DMS114 treated with DMSO at 0.1 percent for 48 hours (cell line): Measurements from ENCODE around the gene UNC45A.
"Not testable (repeated sequence)": the region's sequence is repeated elsewhere in the genome, so short reads cannot be mapped to it uniquely, and the experiment has no call there.

Experiments
- DNase-seq: peaks from one replicate; lab custom pipeline; 2025; ENCODE audit not compliant: unreplicated experiment; lab: John Stamatoyannopoulos, UW

Gene UNC45A

DNA sequence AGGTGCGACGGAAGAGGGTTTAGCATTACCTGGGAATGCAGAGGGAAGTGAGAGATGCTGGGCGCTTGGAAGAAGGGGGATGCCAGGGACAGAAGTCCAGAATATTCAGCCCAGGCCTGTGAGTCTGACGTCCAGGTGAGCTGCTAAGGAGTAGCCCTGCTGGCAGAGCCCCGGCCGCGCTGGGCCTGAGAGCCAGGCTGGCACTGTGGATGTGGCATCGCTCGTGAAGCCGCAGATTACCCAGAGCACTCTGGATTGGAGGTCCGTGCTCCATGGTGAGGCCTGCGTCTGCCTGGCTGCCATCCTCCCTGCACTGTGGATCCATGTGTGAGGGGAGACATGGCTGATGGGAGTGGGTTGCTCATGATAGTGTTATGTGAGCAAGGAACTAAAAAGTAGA lies 17.5 kb upstream of the UNC45A start:
- DNase-seq: no peak

DNA sequence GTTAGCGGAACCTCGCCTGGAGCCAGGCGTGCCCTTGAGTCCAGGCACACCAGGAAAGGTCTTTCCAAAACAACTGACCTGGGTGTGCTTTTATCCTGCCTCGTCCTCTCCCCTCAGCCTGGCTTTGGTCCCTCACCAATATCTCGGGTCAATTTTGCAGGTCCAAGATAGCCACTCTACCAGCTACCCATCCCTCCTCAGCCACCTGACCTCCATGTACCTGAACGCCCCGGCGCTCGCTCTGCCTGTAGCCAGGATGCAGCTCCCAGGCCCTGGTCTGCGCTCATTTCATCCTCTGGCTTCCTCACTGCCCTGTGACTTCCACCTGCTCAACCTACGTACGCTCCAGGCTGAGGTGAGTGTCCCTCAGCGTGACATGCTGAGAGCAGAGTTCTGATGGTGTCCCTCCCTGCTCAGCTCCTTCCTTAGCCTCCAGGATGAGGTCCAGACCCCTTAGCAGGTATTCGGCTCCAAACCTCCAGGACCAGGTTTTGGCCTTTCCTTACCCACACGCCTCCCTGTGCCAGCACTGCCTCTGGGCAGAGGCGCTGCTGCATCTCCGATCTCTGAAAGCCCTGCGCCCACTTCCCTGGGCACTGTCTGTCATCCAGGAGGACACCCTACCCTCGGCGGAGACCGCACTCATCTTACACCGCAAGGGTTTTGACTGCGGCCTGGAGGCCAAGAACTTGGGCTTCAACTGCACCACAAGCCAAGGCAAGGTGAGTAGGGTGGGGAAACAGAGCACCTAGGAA lies 16.9 kb upstream of the UNC45A start:
- DNase-seq: no peak

DNA sequence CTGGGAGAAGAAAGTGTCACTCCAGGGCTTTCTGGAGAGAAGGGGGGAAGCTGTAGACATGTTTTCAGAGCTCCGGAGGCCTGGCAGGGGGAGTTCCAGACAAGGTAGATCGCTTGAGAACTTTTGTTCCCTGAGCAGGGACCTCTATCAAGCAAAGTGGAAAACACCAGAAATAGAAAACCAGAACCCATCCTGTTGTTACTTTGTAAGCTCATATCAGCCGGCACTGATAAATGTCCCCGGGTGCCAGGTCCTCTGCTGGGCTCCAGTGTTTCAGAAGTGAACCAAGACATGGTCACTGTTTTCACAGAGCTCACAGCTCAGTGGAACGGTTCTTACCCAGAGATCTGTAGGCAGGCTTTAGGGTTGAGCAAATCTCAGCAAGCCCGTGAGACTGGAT lies 16.2 kb upstream of the UNC45A start:
- no peak for DNase-seq

DNA sequence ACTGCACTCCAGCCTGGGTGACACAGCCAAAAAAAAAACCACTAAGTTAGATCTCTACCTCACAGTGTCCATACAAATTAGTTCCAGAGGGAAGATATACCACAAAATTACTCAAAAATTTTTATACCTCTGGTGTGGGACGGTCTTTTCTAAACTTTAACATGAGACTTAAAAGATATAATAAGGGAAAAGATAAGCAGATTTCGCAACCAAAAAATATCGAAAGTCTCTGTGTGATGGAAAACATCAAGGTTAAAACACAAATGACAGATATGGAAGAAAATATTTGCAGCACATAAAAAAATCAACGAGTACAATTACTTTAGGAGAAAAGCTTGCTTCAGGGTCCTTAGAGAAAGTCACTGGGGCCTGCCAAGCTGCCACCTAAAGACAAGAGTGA lies 13.2 kb upstream of the UNC45A start:
- DNase-seq: no peak

DNA sequence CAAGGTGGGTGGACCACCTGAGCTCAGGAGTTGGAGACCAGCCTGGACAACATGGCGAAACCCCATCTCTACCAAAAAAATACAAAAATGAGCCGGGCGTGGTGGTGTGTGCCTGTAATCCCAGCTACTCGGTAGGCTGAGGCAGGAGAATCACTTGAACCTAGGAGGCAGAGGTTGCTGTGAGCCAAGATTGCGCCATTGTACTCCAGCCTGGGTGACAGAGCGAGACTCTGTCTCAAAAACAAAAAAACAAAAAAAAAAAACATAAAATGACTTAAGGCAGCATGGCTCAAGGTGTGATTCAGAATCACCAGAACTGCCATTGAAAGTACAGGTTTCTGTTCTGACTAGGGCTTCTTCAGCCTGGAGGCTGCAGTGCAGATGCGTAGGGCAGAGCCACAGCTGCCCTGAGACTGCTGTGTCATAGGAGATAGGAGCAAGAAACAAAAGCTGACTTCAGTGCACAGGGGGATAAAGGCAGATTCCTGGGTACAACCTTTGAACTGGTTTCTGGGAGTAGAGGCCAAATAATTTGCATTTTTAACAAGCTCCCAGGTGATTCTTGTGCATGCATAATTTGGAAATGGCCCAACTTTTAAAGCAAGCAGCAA lies 12.3 kb upstream of the UNC45A start:
- not testable (repeated sequence) for DNase-seq

DNA sequence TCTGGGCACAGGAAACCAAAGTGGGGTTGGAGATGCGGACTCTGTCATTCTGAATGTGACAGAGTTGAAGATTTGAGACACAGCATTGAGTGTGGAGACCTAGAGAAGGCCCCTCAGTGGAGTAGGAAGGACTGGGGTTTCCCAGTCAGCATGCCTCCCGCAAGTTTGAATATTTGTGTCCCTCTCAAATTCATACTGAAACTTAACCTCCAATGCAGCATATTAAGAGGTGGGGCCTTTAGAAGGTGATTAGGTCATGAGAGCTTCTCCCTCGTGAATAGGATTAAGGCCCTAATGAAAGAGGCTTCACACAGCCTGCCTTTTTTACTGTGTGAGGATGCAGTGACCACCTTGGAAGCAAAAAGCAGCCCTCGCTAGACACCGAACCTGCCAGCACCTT lies 10.7 kb upstream of the UNC45A start:
- DNase-seq: no peak

DNA sequence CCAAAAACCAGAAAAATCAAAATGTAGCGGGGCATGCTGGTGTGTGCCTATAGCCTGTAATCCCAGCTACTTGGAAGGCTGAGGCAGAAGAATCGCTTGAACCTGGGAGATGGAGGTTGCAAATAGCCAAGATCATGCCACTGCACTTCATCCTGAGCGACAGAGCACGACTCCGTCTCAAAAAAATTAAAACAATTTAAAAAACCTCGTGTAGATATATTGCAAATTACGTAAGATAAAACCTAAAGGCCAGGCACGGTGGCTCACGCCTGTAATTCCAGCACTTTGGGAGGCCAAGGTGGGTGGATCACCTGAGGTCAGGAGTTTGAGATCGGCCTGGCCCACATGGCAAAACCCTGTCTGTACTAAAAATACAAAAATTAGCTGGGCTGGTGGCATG lies 8.3 kb upstream of the UNC45A start:
- DNase-seq: not testable (repeated sequence)

DNA sequence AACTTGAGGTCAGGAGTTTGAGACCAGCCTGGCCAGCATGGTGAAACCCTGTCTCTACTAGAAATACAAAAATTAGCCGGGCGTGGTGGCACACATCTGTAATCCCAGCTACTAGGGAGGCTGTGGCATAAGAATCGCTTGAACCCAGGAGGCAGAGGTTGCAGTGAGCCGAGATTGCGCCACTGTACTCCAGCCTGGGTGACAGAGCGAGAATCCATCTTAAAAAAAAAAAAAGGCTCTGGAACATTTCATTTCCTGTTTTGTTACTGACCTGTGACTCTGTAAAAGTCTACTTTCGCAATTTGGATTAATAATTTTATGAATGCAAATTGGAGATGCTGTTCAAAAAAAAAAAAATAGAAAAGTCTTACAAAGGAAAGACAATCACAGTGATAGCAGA lies 7.0 kb upstream of the UNC45A start:
- not testable (repeated sequence) for DNase-seq

DNA sequence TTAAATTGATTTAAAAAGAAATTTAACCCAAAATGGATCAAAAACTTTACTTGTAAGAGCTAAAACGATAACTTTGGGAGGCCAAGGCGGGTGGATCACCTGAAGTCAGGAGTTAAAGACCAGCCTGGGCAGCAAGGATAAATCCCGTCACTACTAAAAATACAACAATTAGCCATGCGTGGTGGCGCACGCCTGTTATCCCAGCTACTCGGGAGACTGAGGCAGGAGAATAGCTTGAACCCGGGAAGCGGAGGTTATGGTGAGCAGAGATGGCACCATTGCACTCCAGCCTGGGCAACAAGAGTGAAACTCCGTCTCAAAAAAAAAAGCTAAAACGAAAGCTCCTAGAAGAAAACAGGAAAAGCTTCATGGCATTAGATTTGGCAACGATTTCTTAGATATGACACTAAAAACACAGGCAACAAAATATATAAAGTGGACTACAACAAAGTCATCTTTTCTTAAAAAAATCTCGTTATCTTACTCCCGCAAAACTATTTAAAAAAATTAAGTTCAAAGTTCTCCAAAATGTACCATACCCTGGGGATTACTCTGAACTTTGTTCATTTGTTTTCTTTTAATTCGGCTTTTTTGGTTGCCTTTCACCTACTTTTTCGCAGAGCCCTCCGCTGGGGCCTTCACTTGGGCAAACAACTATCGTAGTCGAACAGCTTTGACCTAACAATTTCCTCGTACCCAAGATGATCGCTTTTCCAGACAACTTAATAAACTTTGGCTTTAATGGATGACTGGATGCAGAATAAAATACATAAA lies 5.7 kb upstream of the UNC45A start:
- DNase-seq: no peak

DNA sequence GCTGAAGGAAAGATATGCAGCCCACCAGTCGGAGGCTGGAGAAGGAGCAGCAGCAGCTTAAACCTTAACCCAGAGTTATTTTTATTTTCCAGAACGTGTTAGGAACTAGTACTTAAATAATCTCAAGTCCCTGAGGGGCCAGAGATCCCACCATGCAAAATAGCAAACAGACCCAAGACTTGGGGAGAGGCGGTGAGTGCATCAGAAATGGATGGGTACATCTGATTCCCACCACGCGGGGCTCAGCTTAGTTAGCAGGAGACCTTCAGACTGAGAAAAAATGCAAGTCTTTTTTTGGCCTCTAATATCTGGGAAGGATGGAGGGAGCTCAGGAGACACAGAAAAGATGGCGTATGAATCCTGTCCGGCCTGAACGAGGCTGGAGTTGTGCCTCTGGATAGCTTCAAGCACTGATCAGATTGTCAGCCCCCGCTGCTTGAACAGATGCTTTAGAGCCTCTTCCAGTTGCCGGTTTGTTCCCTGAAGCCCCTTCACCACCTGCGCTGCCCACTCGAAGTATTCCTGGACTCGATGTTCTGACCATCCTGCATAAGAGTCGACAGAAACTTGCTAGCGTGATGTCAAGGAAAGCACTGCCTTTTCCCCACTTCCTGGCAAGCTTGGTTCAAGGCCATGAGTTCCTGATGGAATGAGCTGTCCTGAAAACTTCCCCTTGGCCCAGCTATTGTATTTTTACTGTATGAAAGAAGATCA lies 4.1 kb upstream of the UNC45A start:
- DNase-seq: no peak

DNA sequence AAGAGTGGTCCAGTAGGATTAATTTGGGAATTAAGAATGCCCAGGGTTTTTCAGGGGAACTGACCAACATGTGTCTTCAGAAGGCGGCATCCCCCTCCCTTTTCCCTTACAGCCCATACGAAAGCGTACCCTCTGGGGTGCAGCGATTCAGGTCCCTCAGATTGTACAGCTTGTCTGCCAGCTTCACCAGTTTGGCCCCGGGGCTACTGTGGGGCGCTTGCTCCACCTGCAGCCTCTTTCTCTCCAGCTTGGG lies 3.6 kb upstream of the UNC45A start:
- DNase-seq: no peak

DNA sequence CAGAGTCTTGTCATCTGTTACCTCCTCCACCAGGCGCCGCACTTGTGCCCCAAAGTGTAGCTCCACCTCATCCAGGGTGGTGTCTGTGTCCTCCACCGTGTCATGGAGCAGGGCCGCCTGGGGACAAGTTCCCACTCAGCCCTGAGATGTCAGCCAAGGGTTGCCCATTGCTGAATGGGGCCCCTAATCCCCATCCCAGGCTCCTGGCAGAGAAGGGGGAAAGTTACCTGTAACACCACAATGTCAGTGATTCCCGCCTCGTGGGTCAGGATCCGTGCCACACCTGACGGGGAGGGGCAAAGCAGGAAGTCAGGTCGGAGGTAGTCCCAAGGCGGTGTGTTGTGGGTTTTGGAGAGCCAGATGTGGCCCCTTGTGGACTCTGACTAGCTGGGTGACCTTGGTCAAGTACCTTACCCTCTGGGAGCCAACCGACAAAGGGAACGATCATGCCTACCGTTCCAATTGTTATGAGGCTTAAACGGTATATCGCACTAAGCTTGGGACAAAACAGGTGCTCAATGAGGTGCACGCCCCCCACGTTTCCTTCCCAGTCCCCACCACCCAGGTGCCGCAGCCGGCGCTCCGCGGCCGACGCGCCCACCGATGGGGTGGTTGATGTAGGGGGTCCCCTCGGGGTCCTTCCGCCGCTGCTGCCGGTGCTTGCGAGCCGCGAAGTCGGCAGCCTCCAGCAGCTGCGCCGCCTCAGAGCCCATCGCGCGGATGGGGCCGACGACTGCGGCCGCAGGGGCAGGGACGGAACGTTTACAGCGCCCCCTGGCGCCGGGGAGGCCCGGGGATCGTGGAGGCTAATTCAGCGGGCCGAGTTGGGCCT lies 3.0 kb upstream of the UNC45A start, which contains the start of gene HDDC3:
HDDC3 (minus strand) TSS at position 722 of the 832 bp plus-strand sequence; CDS start at position 713, 9 bp downstream.
- peak; percentile 79 for DNase-seq

DNA sequence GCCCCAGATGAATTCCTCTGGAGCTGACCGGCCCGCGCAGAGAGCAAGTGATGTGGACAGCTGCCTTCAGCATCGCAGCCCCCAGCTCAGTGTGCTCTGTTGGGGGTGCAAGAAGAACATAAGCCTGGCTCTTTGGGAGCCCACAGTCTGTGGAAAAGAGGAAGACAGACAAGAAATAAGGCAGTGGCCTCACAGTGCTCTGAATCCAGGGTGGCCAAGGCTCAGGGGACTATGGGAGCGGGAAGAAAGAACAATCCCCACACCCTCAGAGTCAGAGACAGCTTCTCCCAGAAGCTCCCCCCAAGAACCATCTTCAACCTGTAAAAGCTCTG lies 2.5 kb upstream of the UNC45A start:
- DNase-seq: no peak

DNA sequence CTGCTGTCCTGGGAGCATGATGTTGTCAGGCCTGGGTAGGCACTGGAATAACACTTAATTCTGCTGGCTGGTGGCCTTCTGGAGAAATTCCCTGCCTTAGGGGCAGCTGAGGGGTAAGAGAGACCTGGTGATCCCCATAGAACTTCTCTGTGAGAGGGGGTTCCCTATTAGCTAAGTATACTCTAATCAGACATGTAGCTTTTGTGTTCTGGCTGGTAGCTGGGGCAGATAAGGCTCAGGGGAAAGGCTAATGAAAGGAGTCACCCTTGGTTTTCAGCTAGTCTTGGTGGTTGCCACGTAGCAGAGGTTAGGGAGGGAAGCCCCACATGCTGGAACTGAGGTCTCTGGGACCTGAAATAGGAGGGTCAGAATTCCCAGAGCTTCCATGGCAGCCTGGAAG lies 1.8 kb upstream of the UNC45A start:
- no peak for DNase-seq

DNA sequence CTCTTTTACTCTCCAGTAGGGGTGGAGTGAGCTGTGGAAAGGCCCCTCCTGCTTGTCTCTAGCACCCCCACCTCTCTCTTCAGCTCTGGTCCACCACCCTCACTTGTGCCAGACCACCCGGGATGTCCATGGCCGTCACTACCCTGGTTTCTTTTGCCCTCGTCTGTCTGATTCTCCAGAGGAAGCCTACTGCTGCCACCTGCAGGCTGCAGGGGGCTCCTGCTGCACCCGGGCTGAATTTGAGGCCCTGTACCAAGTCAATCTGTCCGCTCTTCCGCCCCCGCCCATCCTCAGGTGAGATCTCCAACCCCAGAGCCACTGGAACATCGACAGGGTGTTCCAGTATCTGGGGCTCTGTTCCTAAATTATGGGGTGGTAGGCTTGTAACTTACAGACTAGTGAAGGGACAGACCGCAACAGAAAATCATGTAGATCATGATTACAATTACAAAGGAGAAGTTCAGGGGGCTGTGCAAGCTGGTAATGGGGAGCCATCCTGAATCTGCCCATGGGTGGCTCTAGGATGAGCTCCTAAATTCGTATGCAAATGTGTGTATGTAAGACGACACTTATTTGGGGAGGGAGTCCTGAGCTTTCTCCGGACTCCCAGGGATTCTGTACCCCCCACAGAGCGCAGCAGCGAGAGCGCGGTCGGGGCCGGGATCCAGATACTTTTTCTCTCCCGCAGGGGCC lies 683 bp upstream of the UNC45A start:
- DNase-seq: peak; percentile 86

DNA sequence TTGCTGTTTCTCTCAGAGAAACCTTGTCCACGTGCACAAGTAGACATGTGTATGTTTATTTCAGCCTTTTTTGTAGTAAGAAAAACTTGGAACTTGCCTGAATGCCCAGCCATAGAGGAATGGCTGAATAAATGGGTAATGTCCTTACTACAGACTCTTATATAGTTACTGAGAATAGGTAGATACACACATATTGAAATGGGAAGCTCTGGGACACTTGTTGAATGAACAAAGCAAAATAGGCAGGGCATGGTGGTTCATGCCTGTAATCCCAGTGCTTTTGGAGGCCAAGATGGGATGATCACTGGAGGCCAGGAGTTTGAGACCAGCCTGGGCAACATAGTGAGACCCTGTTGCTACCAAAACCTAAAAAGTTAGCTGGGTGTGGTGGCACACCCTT lies 1.7 kb downstream of the UNC45A start:
- DNase-seq: no peak

DNA sequence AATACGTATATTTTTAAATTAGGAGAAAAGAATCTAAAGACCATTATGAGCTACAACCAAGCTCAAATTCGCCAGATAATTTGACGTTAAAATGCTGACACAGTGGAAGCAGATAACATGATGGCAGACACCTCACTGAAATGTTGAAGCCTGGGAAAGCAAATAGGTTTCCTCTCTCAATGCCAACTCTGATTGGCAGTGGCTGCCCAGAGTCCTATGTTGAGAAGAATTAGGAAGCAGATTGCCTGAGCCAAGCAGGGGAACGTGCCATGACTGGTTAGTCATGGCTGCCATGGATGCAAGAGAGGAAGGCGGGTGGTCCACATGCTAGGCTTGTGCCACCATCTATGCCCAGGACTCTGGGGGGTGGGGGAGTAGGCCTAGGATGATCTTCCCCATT lies 3.2 kb downstream of the UNC45A start:
- DNase-seq: no peak

DNA sequence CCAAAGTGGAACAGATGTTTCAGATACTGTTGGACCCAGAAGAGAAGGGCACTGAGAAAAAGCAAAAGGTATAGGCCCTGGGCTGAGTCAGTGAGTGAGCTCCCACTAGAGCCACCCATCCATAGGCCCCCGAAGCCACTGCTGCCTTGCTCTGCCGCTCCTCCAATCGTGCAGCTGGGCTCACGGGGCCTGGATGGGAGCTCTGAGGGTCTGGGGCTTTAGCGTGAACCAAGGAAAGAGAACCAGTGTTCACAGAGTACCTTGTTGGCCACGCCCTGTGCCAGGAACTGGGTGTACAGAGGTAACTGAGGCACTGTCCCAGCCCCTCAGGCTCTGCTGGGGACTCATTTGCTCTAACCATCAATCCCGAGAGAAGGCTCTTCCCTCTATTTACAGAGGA lies 4.7 kb downstream of the UNC45A start:
- DNase-seq: no peak

DNA sequence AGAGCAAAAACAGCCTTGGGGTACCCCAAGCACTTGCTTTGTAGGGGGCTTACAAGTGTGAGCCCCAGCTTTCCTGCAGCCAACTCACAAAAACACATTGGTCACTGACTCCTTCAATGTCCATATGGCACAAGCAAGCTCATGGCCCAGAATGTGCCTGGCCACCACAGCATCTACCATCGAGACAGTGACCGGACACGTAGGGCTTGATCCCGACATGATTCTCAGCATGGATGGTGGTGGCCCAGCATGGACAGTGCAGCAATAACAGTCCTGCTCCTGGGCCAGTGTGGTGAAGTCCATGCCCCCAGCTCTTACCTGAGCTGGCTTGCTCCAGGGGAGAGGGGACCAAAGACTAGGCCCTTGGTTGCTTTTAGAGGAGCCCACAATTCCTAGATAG lies 6.0 kb downstream of the UNC45A start:
- DNase-seq: no peak

DNA sequence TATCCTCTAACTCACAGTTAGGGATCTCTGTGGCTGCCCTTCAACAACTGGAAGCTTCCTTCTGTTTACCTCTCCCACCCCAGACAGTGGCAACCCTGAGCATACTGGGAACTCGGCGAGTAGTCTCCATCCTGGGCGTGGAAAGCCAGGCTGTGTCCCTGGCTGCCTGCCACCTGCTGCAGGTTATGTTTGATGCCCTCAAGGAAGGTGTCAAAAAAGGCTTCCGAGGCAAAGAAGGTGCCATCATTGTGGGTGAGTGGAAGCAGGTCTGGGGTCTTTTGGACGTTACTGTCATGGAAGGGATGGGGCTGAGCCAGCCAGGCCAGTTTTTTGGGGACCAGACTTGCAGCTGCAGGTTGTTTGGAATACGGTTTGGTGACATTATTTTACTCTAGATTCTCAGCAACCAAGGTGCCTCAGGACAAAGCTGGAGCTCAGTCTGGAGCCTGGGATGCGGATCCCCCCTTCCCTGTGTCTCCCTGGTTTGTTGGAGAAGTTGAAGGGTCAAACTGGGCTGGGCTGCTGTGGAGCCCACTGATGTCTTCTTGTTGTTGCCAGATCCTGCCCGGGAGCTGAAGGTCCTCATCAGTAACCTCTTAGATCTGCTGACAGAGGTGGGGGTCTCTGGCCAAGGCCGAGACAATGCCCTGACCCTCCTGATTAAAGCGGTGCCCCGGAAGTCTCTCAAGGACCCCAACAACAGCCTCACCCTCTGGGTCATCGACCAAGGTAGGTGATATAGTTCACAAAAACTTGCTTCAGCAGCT lies 7.5 kb downstream of the UNC45A start:
- no peak for DNase-seq
